ENCODE data around the gene HEG1.

- no peak for TF ChIP-seq CTCF (IDR thresholded peaks at IDR 0.05; ENCODE audit: poor library complexity)
- no peak for TF ChIP-seq EZH2phosphoT487 (IDR thresholded peaks at IDR 0.05; ENCODE audit: low read depth, severe bottlenecking, unreplicated experiment)
- TF ChIP-seq EZH2 (IDR thresholded peaks at IDR 0.05; ENCODE audit: borderline replicate concordance): no peak
These were observed 16.4 kb downstream of the HEG1 start for GRCh38 chr3:125039131-125040100.
